ENCODE results near the gene PLXDC2. TPM values are rescaled to one million over a fixed set of nuclear protein-coding genes. Genes with fewer than 3 reads are reported as not detected.

The PLXDC2 gene
- total RNA-seq, 1 experiment from 2014 or later, result 38.7 TPM

DNA sequence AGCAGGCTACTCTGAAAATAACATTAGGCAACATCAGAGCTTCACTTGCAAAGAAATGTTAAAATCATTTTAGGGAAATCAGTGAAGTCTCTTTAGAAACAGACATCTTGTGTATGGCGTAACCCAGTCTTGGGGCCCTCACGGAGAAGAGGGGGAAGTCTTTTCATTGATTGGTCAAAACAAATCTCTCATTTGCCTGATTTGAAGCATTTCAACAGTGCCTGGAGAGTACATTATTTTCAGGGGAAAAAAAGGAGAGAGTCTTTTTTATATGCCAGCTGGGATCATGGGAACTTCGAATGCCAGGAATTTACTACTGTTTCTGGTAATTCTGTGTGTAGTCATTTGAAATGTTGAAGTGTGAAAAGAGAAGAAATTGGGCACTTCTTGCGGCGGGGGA is 471.4 kb downstream of the PLXDC2 start:
- no peak overlapping the region for H4K8ac ChIP-seq (replicated peaks; ENCODE audit: insufficient read length, low read depth, low read length)
- Mint-ChIP-seq H3K4me1 (peaks cover 4 to 5% of the 10 kb centered on the region in 2 experiments), H3K36me3 (ENCODE audit: insufficient read depth in 1 of 3, low read depth in 3 of 3) (peaks cover 0 to 5% (median 2%) of the 10 kb centered on the region in 3 experiments; a peak in 4 of 7 replicates), H3K9me3 (peaks cover 2 to 3% of the 10 kb centered on the region in 2 experiments; a peak in 3 of 5 replicates), H3K4me3 (no peak overlapping the region), H3K27me3 (ENCODE audit: low read depth) (no peaks in the 10 kb centered on the region), H3K27ac (no peak overlapping the region; a peak in 1 of 7 replicates)
- H3K4me2 ChIP-seq (ENCODE audit: insufficient read depth, insufficient read length, low read length), result no peak overlapping the region
- H2AFZ ChIP-seq (ENCODE audit: low read length), result no peak overlapping the region
- WGBS (ENCODE audit: extremely low coverage, insufficient read length, low lambda C conversion rate), result no CpG with 5 or more reads among the region's 5 CpGs
- no peak overlapping the region for H2BK20ac ChIP-seq (ENCODE audit: low read depth, low read length, poor library complexity, severe bottlenecking)
- H2AK5ac ChIP-seq (ENCODE audit: insufficient read length, low read length), result no peak overlapping the region
- no peak overlapping the region for H2BK5ac ChIP-seq (ENCODE audit: insufficient read length, low read length)
- H3K56ac ChIP-seq (ENCODE audit: insufficient read length, low read depth, low read length), result no peak overlapping the region
- H2BK120ac ChIP-seq (ENCODE audit: low read depth, low read length, poor library complexity, severe bottlenecking), result no peak overlapping the region
- no peaks in the 10 kb centered on the region for H3K79me1 ChIP-seq (ENCODE audit: insufficient read depth, low read depth, low read length, poor library complexity, severe bottlenecking)
- H4K91ac ChIP-seq (ENCODE audit: insufficient read length, low read depth, low read length), result no peak overlapping the region
- H3K23ac ChIP-seq (ENCODE audit: insufficient read length, low read depth, low read length), result no peak overlapping the region
- H3K9me3 ChIP-seq (ENCODE audit: control insufficient read depth, low read depth, low read length), result no peaks in the 10 kb centered on the region
- DNase-seq, result no peak
- H3K9ac ChIP-seq (ENCODE audit: extremely low read depth, insufficient read length, low read length), result no peak overlapping the region
- H3T11ph ChIP-seq (ENCODE audit: low read length), result no peak overlapping the region
- H4K5ac ChIP-seq (ENCODE audit: insufficient read length, low read depth, low read length), result no peak overlapping the region
- H3K14ac ChIP-seq (ENCODE audit: insufficient read depth, low read length), result no peak overlapping the region
- no peak overlapping the region for H2BK12ac ChIP-seq (ENCODE audit: insufficient read length, low read depth, low read length)
- no peak overlapping the region for H3K4ac ChIP-seq (ENCODE audit: low read depth, low read length)
- no peaks in the 10 kb centered on the region for H3K79me2 ChIP-seq (ENCODE audit: insufficient read depth, low read length)
- no peak overlapping the region for H3K27ac ChIP-seq (ENCODE audit: insufficient read length, low read depth, low read length)
- no peaks in the 10 kb centered on the region for H3K27me3 ChIP-seq (ENCODE audit: insufficient read depth, low read length)
- peaks cover 3% of the 10 kb centered on the region; the same call in 1 of the 2 replicates for H3K4me1 ChIP-seq (ENCODE audit: insufficient read depth, low read length)
- H3K23me2 ChIP-seq (ENCODE audit: insufficient read length, low read depth, low read length, poor library complexity, severe bottlenecking), result no peaks in the 10 kb centered on the region
- H4K20me1 ChIP-seq (ENCODE audit: control insufficient read depth, insufficient read depth, insufficient read length), result no peaks in the 10 kb centered on the region
- TF ChIP-seq, protein P1, sequence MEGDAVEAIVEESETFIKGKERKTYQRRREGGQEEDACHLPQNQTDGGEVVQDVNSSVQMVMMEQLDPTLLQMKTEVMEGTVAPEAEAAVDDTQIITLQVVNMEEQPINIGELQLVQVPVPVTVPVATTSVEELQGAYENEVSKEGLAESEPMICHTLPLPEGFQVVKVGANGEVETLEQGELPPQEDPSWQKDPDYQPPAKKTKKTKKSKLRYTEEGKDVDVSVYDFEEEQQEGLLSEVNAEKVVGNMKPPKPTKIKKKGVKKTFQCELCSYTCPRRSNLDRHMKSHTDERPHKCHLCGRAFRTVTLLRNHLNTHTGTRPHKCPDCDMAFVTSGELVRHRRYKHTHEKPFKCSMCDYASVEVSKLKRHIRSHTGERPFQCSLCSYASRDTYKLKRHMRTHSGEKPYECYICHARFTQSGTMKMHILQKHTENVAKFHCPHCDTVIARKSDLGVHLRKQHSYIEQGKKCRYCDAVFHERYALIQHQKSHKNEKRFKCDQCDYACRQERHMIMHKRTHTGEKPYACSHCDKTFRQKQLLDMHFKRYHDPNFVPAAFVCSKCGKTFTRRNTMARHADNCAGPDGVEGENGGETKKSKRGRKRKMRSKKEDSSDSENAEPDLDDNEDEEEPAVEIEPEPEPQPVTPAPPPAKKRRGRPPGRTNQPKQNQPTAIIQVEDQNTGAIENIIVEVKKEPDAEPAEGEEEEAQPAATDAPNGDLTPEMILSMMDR (conservative IDR thresholded peaks at IDR 0.05), result no peak
- no peak overlapping the region for H3K18ac ChIP-seq (ENCODE audit: insufficient read length, low read depth, low read length)
- no peak overlapping the region for H2BK15ac ChIP-seq (ENCODE audit: low read depth, low read length)

Data from H9 (cell line).